ENCODE data around the gene CACNG1. TPM values are rescaled to one million over a fixed set of nuclear protein-coding genes. Genes with fewer than 3 reads are reported as not detected.

The CACNG1 gene
- total and polyA plus RNA-seq, 2 donors (not counting 3 experiments of a cell fraction or from before 2014, with no cell fraction given): not detected

DNA sequence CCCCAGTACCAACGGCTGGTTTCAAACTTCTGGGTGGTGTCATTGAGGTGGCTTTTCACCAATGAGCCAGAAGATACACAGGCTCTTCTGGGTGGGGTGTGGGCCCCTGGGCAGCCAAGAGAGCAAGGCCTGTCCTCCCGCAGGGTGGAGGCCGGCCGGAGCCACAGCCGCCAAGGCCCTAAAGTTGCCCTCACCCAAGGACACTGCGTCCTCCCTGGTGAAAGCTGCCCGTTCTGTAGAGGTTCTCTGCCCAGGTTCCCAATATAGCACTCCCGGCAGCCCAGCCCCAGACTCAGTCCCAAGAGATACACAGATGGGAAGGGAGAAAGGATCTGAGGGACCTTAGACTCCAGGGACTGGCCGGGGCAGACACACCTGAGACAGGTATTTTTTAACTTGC, 10.7 kb upstream of the CACNG1 start:
- no peak for DNase-seq (ENCODE audit: low read depth, low spot score)
- intact Hi-C loops (cut with micrococcal nuclease) (no loop called here), dilution Hi-C loops (cut with MboI; ENCODE audit: extremely low pct_ligation_motif_present, low sequenced_read_pairs) (no loop called here)
- Histone ChIP-seq H3K27me3 (ENCODE audit: control insufficient read depth in 2 of 2, insufficient read depth in 2 of 2, low read length in 2 of 2) (no peaks in the 10 kb centered on the region), H3K79me2 (ENCODE audit: control insufficient read depth, insufficient read depth, low read length) (no peaks in the 10 kb centered on the region), H3K27ac (ENCODE audit: insufficient read depth, low read depth, low read length) (no peak overlapping the region), H3K4me2 (ENCODE audit: insufficient read depth, low read length) (no peak overlapping the region), H3K36me3 (ENCODE audit: control insufficient read depth in 2 of 2, extremely low read depth in 1 of 2, insufficient read depth in 2 of 2, low read length in 2 of 2) (no peaks in the 10 kb centered on the region), H3K4me1 (ENCODE audit: control insufficient read depth, extremely low read depth, insufficient read depth, low read length) (no peaks in the 10 kb centered on the region), H2AFZ (ENCODE audit: low read depth, low read length) (no peak overlapping the region), H3K9me3 (replicated peaks; ENCODE audit: control insufficient read depth, insufficient read depth, low read length) (no peaks in the 10 kb centered on the region), H3K9ac (replicated peaks; ENCODE audit: extremely low read depth, insufficient read depth, low read length) (no peak overlapping the region), H3K9me1 (replicated peaks; ENCODE audit: control insufficient read depth, extremely low read depth, insufficient read depth, low read length) (no peaks in the 10 kb centered on the region), H4K20me1 (replicated peaks; ENCODE audit: control insufficient read depth, extremely low read depth, insufficient read depth, low read length) (no peaks in the 10 kb centered on the region), H3K4me3 (replicated peaks in 1 of 3; ENCODE audit: insufficient read depth in 1 of 3, low read depth in 1 of 3, low read length in 3 of 3) (no peak overlapping the region)
- BruUV-seq (replicated peaks): no TSS peak
- ChIA-PET POLR2A (no interaction called here), CTCF (no interaction called here)
- no peak for TF ChIP-seq GATA2 (IDR thresholded peaks at IDR 0.05; ENCODE audit: insufficient read depth, insufficient read length, low read depth, low read length)
- TF ChIP-seq, protein P1, sequence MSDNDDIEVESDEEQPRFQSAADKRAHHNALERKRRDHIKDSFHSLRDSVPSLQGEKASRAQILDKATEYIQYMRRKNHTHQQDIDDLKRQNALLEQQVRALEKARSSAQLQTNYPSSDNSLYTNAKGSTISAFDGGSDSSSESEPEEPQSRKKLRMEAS (IDR thresholded peaks at IDR 0.05; ENCODE audit: insufficient read depth, insufficient read length): no peak
- TF ChIP-seq EZH2 (IDR thresholded peaks at IDR 0.05; ENCODE audit: borderline replicate concordance, low read depth, low read length, severe bottlenecking): no peak
- no peak for TF ChIP-seq POLR2A (IDR thresholded peaks at IDR 0.05; ENCODE audit: low read depth, low read length)
- TF ChIP-seq JUN (IDR thresholded peaks at IDR 0.05; ENCODE audit: borderline replicate concordance, insufficient read depth, insufficient read length, low read depth): no peak
- no peak for TF ChIP-seq FOS (IDR thresholded peaks at IDR 0.05; ENCODE audit: borderline replicate concordance, insufficient read depth, low read length)
- no peak for TF ChIP-seq MYC (IDR thresholded peaks at IDR 0.05; ENCODE audit: low read depth, low read length)
- FAIRE-seq: no peak

Measured in endothelial cell of umbilical vein (primary cell).